ENCODE data around the gene SGF29. TPM values are rescaled to one million over a fixed set of nuclear protein-coding genes. Genes with fewer than 3 reads are reported as not detected.
"Not testable (repeated sequence)": the region's sequence is repeated elsewhere in the genome, so short reads cannot be mapped to it uniquely, and the experiment has no call there.

Gene SGF29
- polyA plus RNA-seq, 2 of the 4 experiments (the other 2 are of a cell fraction): 3.3 to 19.3 TPM

- no peak overlapping the region for H3K4me2 ChIP-seq
- DNase-seq (ENCODE audit: low read depth in 1 of 2, low spot score in 1 of 2) (peak in 1 of 2 experiments; percentile 16), FAIRE-seq (no peak), ATAC-seq (peak in 1 of 2 experiments; percentile 30; a peak in 2 of 6 replicates)
- POLR2A ChIA-PET: no interaction called here
- no peaks in the 10 kb centered on the region for H3K9me3 ChIP-seq
- no peak overlapping the region for H3K4me3 ChIP-seq
- no peak overlapping the region for H3K27ac ChIP-seq
- CTCF ChIA-PET: interaction anchor here (0.9 to 1.3 kb wide), 2 partner anchors 18 to 320 kb away, joined by 3 to 6 read pairs; no protein-coding TSS in a partner anchor
- WGBS (ENCODE audit: missing lambda C conversion rate): 76% methylated on average over 9 of the region's 9 CpGs
- no peak for TF ChIP-seq HDAC2 (IDR thresholded peaks at IDR 0.05)
- no peak for TF ChIP-seq ESRRA (IDR thresholded peaks at IDR 0.05; ENCODE audit: borderline replicate concordance, low read length)
- no peak for TF ChIP-seq MAX (IDR thresholded peaks at IDR 0.05)
- TF ChIP-seq NFE2L2 (conservative IDR thresholded peaks at IDR 0.05; ENCODE audit: low read length): no peak
- no peak for TF ChIP-seq CBX8 (IDR thresholded peaks at IDR 0.05)
- no peak for TF ChIP-seq RAD21 (conservative IDR thresholded peaks at IDR 0.05 in 1 of 2, IDR thresholded peaks at IDR 0.05 in 1 of 2)
- TF ChIP-seq HES2 (IDR thresholded peaks at IDR 0.05): no peak
- no peak for TF ChIP-seq ZNF302 (CRISPR knock-in tag; IDR thresholded peaks at IDR 0.05)
- TF ChIP-seq CHD4 (IDR thresholded peaks at IDR 0.05; ENCODE audit: borderline replicate concordance): no peak
- TF ChIP-seq SMC3 (IDR thresholded peaks at IDR 0.05): no peak
- H3K4me1 ChIP-seq: peaks cover 7% of the 10 kb centered on the region; the same call in 2 of the 3 replicates
These were observed 44.1 kb downstream of the SGF29 start for GRCh38 chr16:28597692-28598261.

GRCh38 chr16:28599377-28600285 is 45.9 kb downstream of the SGF29 start:
- no CpG with 5 or more reads among the region's 17 CpGs for WGBS (ENCODE audit: missing lambda C conversion rate)
- H3K4me2 ChIP-seq; H3K9me3 ChIP-seq; DNase-seq (ENCODE audit: low read depth in 1 of 2, low spot score in 1 of 2); H3K27ac ChIP-seq; FAIRE-seq; CTCF ChIA-PET; POLR2A ChIA-PET; H3K4me1 ChIP-seq; H3K4me3 ChIP-seq: not testable (repeated sequence)
- ATAC-seq: peak; percentile 55 to 74

- H3K27ac ChIP-seq; POLR2A ChIA-PET; DNase-seq (ENCODE audit: low read depth in 1 of 2, low spot score in 1 of 2); H3K9me3 ChIP-seq; FAIRE-seq; CTCF ChIA-PET; H3K4me2 ChIP-seq; H3K4me1 ChIP-seq; H3K4me3 ChIP-seq; ATAC-seq: not testable (repeated sequence)
- WGBS (ENCODE audit: missing lambda C conversion rate): 83% methylated on average over 10 of the region's 20 CpGs
These were observed 47.2 kb downstream of the SGF29 start for GRCh38 chr16:28600965-28601364.

- CTCF ChIA-PET; H3K27ac ChIP-seq; DNase-seq (ENCODE audit: low read depth in 1 of 2, low spot score in 1 of 2); H3K4me1 ChIP-seq; H3K9me3 ChIP-seq; ATAC-seq; POLR2A ChIA-PET; FAIRE-seq; H3K4me3 ChIP-seq; H3K4me2 ChIP-seq: not testable (repeated sequence)
- WGBS (ENCODE audit: missing lambda C conversion rate): 90% methylated on average over 11 of the region's 13 CpGs
These were observed 47.9 kb downstream of the SGF29 start for GRCh38 chr16:28601589-28601988.

GRCh38 chr16:28602062-28602461 is 48.3 kb downstream of the SGF29 start:
- H3K4me3 ChIP-seq; DNase-seq (ENCODE audit: low read depth in 1 of 2, low spot score in 1 of 2); FAIRE-seq; POLR2A ChIA-PET; CTCF ChIA-PET; H3K9me3 ChIP-seq; H3K4me1 ChIP-seq; H3K4me2 ChIP-seq; H3K27ac ChIP-seq: not testable (repeated sequence)
- WGBS (ENCODE audit: missing lambda C conversion rate): 36% methylated on average over 4 of the region's 10 CpGs
- ATAC-seq: peak in 1 of 2 experiments; percentile 11; a peak in 1 of 6 replicates

- ChIA-PET POLR2A (no interaction called here), CTCF (interaction anchor here (1.8 kb wide), 1 partner anchor 20 kb away, joined by 4 read pairs; no protein-coding TSS in a partner anchor)
- FAIRE-seq (no peak), ATAC-seq (no peak), DNase-seq (ENCODE audit: low read depth in 1 of 2, low spot score in 1 of 2) (no peak)
- Histone ChIP-seq H3K4me2 (no peak overlapping the region), H3K4me3 (no peak overlapping the region), H3K9me3 (no peaks in the 10 kb centered on the region), H3K4me1 (no peaks in the 10 kb centered on the region), H3K27ac (no peak overlapping the region)
- WGBS (ENCODE audit: missing lambda C conversion rate): 58% methylated on average over 4 of the region's 6 CpGs
- TF ChIP-seq RAD21 (conservative IDR thresholded peaks at IDR 0.05 in 1 of 2, IDR thresholded peaks at IDR 0.05 in 1 of 2) (no peak), HES2 (IDR thresholded peaks at IDR 0.05) (no peak), ATOH8 (CRISPR knock-in tag; IDR thresholded peaks at IDR 0.05; ENCODE audit: low read depth) (no peak), MAX (IDR thresholded peaks at IDR 0.05) (no peak), TFCP2L1 (CRISPR knock-in tag; IDR thresholded peaks at IDR 0.05) (no peak), HOXA7 (CRISPR knock-in tag; IDR thresholded peaks at IDR 0.05) (no peak), USF2 (IDR thresholded peaks at IDR 0.05) (no peak)
These were observed 48.8 kb downstream of the SGF29 start for GRCh38 chr16:28602529-28602928.

Measured in A549 (cell line).